PC-9 (cell line): ENCODE data around the gene RPS15.

Experiments
- CTCF ChIP-seq: fragments of 200-600 bp; sonication (generic); conservative IDR thresholded peaks from 2 replicates; pipeline ENCODE4 v1.6.1; 2017; ENCODE audit warnings: mixed run types, antibody characterized with exemption, mild to moderate bottlenecking, moderate library complexity
- EZH2 ChIP-seq: fragments of 200-600 bp; sonication (generic); IDR thresholded peaks from 2 replicates; pipeline ENCODE4 v1.8.0; 2017; ENCODE audit warnings: antibody characterized with exemption, low read depth

GRCh38 chr19:1478934-1479707, 40.9 kb downstream of the RPS15 start, which contains the start of gene C19orf25:
- TF ChIP-seq CTCF (no peak), EZH2 (no peak)
